ENCODE results near the gene CDCA3.

CDCA3 gene

GRCh38 chr12:6824901-6825381, 26.1 kb downstream of the CDCA3 start:
- no peak overlapping the region for H3K4me3 ChIP-seq (ENCODE audit: low read length in 2 of 2)

GRCh38 chr12:6824085-6824775, 26.9 kb downstream of the CDCA3 start:
- DNase-seq (ENCODE audit: low spot score): no peak
- Histone ChIP-seq H2BK15ac (ENCODE audit: low read length) (peak overlapping the region; percentile 41), H3K4me1 (ENCODE audit: control insufficient read depth in 2 of 2, insufficient read depth in 1 of 2, low read depth in 1 of 2, low read length in 2 of 2) (peaks cover 33 to 47% of the 10 kb centered on the region in 2 donors), H3K9ac (ENCODE audit: low read depth, low read length, poor library complexity) (no peak overlapping the region), H2BK12ac (ENCODE audit: low read length) (no peak overlapping the region), H3K27ac (replicated peaks; ENCODE audit: low read length) (no peak overlapping the region), H3K23ac (ENCODE audit: low read depth, low read length, poor library complexity) (peak overlapping the region; percentile 82), H3K4me2 (ENCODE audit: insufficient read depth, low read length, poor library complexity, severe bottlenecking) (no peak overlapping the region), H3K4ac (ENCODE audit: low read length) (no peak overlapping the region), H2AK5ac (ENCODE audit: low read depth, low read length) (peak overlapping the region; percentile 43), H3K36me3 (replicated peaks in 1 of 2; ENCODE audit: control insufficient read depth in 2 of 2, insufficient read depth in 2 of 2, low read length in 2 of 2) (peaks cover 0 to 5% of the 10 kb centered on the region in 2 donors), H3K79me1 (ENCODE audit: low read depth, low read length) (peaks cover 16% of the 10 kb centered on the region), H3K9me3 (replicated peaks in 1 of 2; ENCODE audit: control insufficient read depth in 2 of 2, insufficient read depth in 1 of 2, low read depth in 1 of 2, low read length in 2 of 2) (peaks cover 0 to 3% of the 10 kb centered on the region in 2 donors), H2AFZ (ENCODE audit: low read length) (no peak overlapping the region), H2BK5ac (ENCODE audit: low read length) (peak overlapping the region; percentile 33), H4K8ac (ENCODE audit: low read depth, low read length) (no peak overlapping the region), H3K18ac (ENCODE audit: low read length) (peak overlapping the region; percentile 21), H3K27me3 (ENCODE audit: control insufficient read depth in 3 of 3, insufficient read depth in 3 of 3, low read depth in 1 of 3, low read length in 3 of 3) (no peaks in the 10 kb centered on the region), H3K14ac (ENCODE audit: low read length) (no peak overlapping the region), H4K91ac (ENCODE audit: low read depth, low read length, poor library complexity) (no peak overlapping the region), H2BK120ac (ENCODE audit: low read depth, low read length) (no peak overlapping the region), H3K4me3 (ENCODE audit: low read length in 2 of 2) (no peak overlapping the region)
- no CpG with 5 or more reads among the region's 37 CpGs for WGBS, 2 donors (ENCODE audit: extremely low coverage in 2 of 2, insufficient read length in 2 of 2, insufficient replicate concordance in 1 of 2)

More at GRCh38 chr12:6824901-6825381, 26.1 kb downstream of the CDCA3 start:
- no peak overlapping the region for H3K9ac ChIP-seq (ENCODE audit: low read depth, low read length, poor library complexity)
- H3K23ac ChIP-seq (ENCODE audit: low read depth, low read length, poor library complexity): peak overlapping the region; percentile 66
- no peak for DNase-seq (ENCODE audit: low spot score)
- H3K4me2 ChIP-seq (ENCODE audit: insufficient read depth, low read length, poor library complexity, severe bottlenecking): no peak overlapping the region
- peak overlapping the region; percentile 79 for H2BK120ac ChIP-seq (ENCODE audit: low read depth, low read length)
- H3K27ac ChIP-seq (replicated peaks; ENCODE audit: low read length): no peak overlapping the region
- H2AK5ac ChIP-seq (ENCODE audit: low read depth, low read length): peak overlapping the region; percentile 96
- H3K79me1 ChIP-seq (ENCODE audit: low read depth, low read length): peaks cover 20% of the 10 kb centered on the region
- H3K27me3 ChIP-seq (ENCODE audit: control insufficient read depth in 3 of 3, insufficient read depth in 3 of 3, low read depth in 1 of 3, low read length in 3 of 3): no peaks in the 10 kb centered on the region
- peak overlapping the region; percentile 88 for H3K18ac ChIP-seq (ENCODE audit: low read length)
- WGBS, 2 donors (ENCODE audit: extremely low coverage in 2 of 2, insufficient read length in 2 of 2, insufficient replicate concordance in 1 of 2): no CpG with 5 or more reads among the region's 12 CpGs
- H4K8ac ChIP-seq (ENCODE audit: low read depth, low read length): no peak overlapping the region
- peaks cover 3 to 6% of the 10 kb centered on the region in 2 donors for H3K36me3 ChIP-seq (replicated peaks in 1 of 2; ENCODE audit: control insufficient read depth in 2 of 2, insufficient read depth in 2 of 2, low read length in 2 of 2)
- H3K4ac ChIP-seq (ENCODE audit: low read length): no peak overlapping the region
- no peak overlapping the region for H2BK15ac ChIP-seq (ENCODE audit: low read length)
- H3K9me3 ChIP-seq (replicated peaks in 1 of 2; ENCODE audit: control insufficient read depth in 2 of 2, insufficient read depth in 1 of 2, low read depth in 1 of 2, low read length in 2 of 2): peaks cover 0 to 3% of the 10 kb centered on the region in 2 donors
- peak overlapping the region; percentile 59 for H2BK12ac ChIP-seq (ENCODE audit: low read length)
- peaks cover 31 to 43% of the 10 kb centered on the region in 2 donors for H3K4me1 ChIP-seq (ENCODE audit: control insufficient read depth in 2 of 2, insufficient read depth in 1 of 2, low read depth in 1 of 2, low read length in 2 of 2)
- no peak overlapping the region for H2AFZ ChIP-seq (ENCODE audit: low read length)
- no peak overlapping the region for H4K91ac ChIP-seq (ENCODE audit: low read depth, low read length, poor library complexity)
- H3K14ac ChIP-seq (ENCODE audit: low read length): peak overlapping the region; percentile 94
- no peak overlapping the region for H2BK5ac ChIP-seq (ENCODE audit: low read length)

GRCh38 chr12:6823182-6824084, 27.7 kb downstream of the CDCA3 start:
- Histone ChIP-seq H3K4me1 (ENCODE audit: control insufficient read depth in 2 of 2, insufficient read depth in 1 of 2, low read depth in 1 of 2, low read length in 2 of 2) (peaks cover 39 to 54% of the 10 kb centered on the region in 2 donors), H4K91ac (ENCODE audit: low read depth, low read length, poor library complexity) (no peak overlapping the region), H3K4me2 (ENCODE audit: insufficient read depth, low read length, poor library complexity, severe bottlenecking) (no peak overlapping the region), H3K27me3 (ENCODE audit: control insufficient read depth in 3 of 3, insufficient read depth in 3 of 3, low read depth in 1 of 3, low read length in 3 of 3) (no peaks in the 10 kb centered on the region), H2BK15ac (ENCODE audit: low read length) (peak overlapping the region; percentile 77), H3K36me3 (replicated peaks in 1 of 2; ENCODE audit: control insufficient read depth in 2 of 2, insufficient read depth in 2 of 2, low read length in 2 of 2) (peaks cover 0 to 5% of the 10 kb centered on the region in 2 donors), H3K14ac (ENCODE audit: low read length) (no peak overlapping the region), H3K18ac (ENCODE audit: low read length) (peak overlapping the region; percentile 21), H2AFZ (ENCODE audit: low read length) (no peak overlapping the region), H2BK12ac (ENCODE audit: low read length) (no peak overlapping the region), H3K9me3 (replicated peaks in 1 of 2; ENCODE audit: control insufficient read depth in 2 of 2, insufficient read depth in 1 of 2, low read depth in 1 of 2, low read length in 2 of 2) (peaks cover 0 to 3% of the 10 kb centered on the region in 2 donors), H3K4ac (ENCODE audit: low read length) (no peak overlapping the region), H3K4me3 (ENCODE audit: low read length in 2 of 2) (no peak overlapping the region), H2BK120ac (ENCODE audit: low read depth, low read length) (no peak overlapping the region), H3K23ac (ENCODE audit: low read depth, low read length, poor library complexity) (peak overlapping the region; percentile 82), H3K9ac (ENCODE audit: low read depth, low read length, poor library complexity) (no peak overlapping the region), H2BK5ac (ENCODE audit: low read length) (peak overlapping the region; percentile 33), H2AK5ac (ENCODE audit: low read depth, low read length) (peak overlapping the region; percentile 72), H4K8ac (ENCODE audit: low read depth, low read length) (no peak overlapping the region), H3K79me1 (ENCODE audit: low read depth, low read length) (peaks cover 10% of the 10 kb centered on the region), H3K27ac (replicated peaks; ENCODE audit: low read length) (no peak overlapping the region)
- DNase-seq (ENCODE audit: low spot score): no peak
- no CpG with 5 or more reads among the region's 12 CpGs for WGBS, 2 donors (ENCODE audit: extremely low coverage in 2 of 2, insufficient read length in 2 of 2, insufficient replicate concordance in 1 of 2)

All from neuronal stem cell (in vitro differentiated cells).